PFSK-1 (cell line): ENCODE data around the gene KLHL8.

Source experiments
- POLR2AphosphoS5 ChIP-seq: IDR thresholded peaks from 2 replicates; pipeline ENCODE4 v1.6.1; 2012; ENCODE audit warnings: low read depth, mild to moderate bottlenecking, control low read depth, low read length, moderate library complexity
- SIN3A ChIP-seq: IDR thresholded peaks from 2 replicates; pipeline ENCODE4 v1.6.1; 2012; ENCODE audit warnings: mild to moderate bottlenecking, low read length, moderate library complexity, borderline replicate concordance; ENCODE audit not compliant: insufficient read depth

DNA sequence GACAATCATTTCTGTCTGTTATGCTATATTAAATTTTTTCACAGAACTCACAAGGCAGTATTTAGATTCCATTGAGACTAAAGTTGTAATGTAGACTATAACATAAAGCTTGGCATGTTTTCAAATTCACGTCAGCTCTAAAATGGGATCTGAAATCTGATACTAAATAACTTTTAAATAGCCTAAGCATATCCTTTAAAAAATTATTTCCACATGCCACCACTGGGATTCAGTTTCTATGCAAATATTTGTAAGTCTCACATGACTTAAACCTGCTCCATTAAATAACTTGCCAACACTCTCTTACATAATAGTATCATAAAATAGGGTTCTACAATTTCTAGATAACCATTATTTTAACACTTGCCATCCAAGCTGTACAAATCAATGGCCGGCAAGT, 32.4 kb downstream of the KLHL8 start:
- TF ChIP-seq POLR2AphosphoS5 (no peak), SIN3A (no peak)
